Fibroblast of peridontal ligament (primary cell): ENCODE results near the gene ZFP28.
A peak's percentile ranks its signal among the peaks of the same experiment; 100 is the strongest.

ENCODE experiments used
- DNase-seq: peaks from one replicate; pipeline ENCODE4 v3.0.0-alpha.2; 2010; ENCODE audit errors: extremely low read depth

Gene ZFP28

DNA sequence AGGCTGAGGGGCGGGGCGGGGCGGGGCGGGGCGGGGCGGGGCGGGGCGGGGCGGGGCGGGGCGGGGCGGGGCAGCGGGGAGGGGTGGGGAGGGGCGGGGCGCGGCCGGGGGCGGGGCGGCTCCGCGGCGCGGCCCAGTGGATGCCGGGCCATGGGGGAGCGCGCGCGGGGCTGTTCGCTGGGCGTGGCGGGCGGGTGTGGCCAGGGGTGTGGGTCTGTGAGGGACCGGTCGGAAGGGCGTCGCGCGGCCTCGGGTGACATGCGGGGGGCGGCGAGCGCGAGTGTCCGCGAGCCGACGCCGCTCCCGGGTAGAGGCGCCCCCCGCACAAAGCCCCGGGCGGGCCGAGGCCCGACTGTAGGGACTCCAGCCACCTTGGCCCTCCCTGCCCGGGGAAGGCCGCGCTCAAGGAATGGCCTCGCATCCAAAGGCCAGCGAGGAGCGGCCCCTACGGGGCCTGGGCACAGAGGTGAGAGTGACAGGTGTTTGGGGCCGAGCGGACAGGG lies at the start of gene ZFP28:
TSS of gene ZFP28 (plus strand) at position 188 of the 503 bp plus-strand sequence. CDS start at position 259, 71 bp downstream.
- DNase-seq, result no peak

GRCh38 chr19:56491399-56491798 lies 47.3 kb upstream of the ZFP28 start:
- no peak for DNase-seq

DNA sequence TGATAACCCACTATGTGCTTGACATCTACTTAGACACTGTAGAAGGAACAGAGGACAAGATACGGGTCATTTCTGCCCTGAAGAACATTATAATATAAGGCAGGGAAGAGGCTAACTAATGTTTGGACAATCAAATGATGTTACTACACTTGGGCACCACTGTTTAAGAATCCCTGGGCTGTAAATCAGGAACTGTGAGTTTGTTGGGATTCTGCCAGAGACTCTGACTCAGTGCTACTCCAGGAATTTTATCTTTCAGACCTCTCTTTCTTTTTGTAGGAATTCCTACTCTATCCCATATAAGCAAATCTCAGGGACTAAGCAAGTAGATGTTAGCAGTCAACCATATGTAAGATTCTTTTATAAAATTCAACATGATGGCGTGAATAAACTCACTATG lies 34.2 kb upstream of the ZFP28 start:
- peak; percentile 22 for DNase-seq

DNA sequence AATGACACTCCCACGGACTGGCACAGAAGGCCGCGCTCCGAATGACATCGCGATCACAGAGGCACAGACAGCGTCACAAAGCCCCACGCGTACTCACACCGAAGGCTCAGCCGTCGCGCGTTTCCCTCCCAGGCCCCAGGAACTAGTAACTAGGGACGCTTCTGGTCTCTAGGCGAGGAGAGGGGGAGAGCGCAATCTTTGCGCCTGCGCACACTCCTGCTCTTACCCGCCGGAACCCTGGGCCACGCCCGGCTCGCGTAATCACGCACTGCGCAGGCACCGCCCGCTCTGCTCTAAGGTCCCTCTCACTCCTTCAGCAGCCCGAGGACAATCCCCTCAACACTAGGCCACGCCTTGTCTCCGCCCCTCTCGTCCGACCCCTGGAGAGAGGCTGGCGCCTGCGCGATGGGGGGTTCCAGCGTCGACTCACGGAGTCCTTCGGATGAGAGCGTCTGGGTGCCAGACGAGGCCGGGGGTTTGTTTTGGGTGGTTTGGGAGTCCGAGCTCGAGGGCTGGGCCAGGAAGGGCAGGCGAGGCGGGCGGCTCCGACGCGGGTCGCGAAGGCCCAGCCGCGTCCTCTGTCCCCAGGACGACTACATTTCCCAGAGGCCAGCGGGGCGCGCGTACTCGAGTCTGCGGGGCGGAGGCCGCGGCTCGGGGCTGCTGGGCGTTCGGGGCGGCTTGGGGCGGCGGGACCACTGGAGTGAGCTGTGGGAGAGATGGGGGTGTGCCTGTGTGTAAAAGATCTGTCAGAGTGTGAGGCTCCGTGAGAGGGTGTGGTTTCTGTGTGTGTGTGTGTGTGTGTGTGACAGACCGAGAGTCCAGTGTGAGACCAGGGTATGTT lies 31.1 kb upstream of the ZFP28 start, which contains the start of gene ZNF471:
TSS of gene ZNF471 (plus strand) at position 410 of the 844 bp plus-strand sequence. CDS start 3,717 bp downstream, outside the sequence.
- DNase-seq, result peak; percentile 98

- peak; percentile 2 for DNase-seq
Observed at GRCh38 chr19:56508290-56508778, 30.4 kb upstream of the ZFP28 start.

- no peak for DNase-seq
Observed at GRCh38 chr19:56525214-56525860, 13.4 kb upstream of the ZFP28 start.

DNA sequence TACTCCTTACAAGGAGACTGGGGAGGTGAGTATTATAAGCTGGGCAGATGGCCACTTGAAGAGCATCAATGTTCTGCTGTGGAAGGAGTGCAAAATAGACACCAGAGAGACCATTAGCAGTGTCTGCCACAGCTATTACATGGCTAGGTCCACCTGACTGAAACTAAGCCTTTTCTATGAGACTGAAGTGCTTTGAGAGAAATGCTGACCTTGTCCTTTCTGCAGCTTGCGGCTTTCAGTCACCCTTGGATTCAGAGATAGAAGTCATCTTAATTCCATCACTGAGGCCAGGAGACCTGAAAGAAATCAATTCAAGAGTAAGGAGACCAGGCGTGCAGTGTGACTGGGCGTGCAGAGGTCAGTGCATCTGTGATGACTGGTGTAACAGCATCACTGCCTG lies 1.3 kb upstream of the ZFP28 start:
- DNase-seq, result no peak

- peak; percentile 81 for DNase-seq
Observed at GRCh38 chr19:56538254-56538760, 441 bp upstream of the ZFP28 start.

GRCh38 chr19:56543776-56544175 lies 5.0 kb downstream of the ZFP28 start:
- no peak for DNase-seq

GRCh38 chr19:56547535-56547934 lies 8.8 kb downstream of the ZFP28 start:
- no peak for DNase-seq

DNA sequence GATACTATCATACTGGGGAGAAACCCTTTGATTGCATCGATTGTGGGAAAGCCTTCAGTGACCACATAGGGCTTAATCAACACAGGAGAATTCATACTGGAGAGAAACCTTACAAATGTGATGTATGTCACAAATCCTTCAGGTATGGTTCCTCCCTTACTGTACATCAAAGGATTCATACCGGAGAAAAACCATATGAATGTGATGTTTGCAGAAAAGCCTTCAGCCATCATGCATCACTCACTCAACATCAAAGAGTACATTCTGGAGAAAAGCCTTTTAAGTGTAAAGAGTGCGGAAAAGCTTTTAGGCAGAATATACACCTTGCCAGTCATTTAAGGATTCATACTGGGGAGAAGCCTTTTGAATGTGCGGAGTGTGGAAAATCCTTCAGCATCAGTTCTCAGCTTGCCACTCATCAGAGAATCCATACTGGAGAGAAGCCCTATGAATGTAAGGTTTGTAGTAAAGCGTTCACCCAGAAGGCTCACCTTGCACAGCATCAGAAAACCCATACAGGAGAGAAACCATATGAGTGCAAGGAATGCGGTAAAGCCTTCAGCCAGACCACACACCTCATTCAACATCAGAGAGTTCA lies 15.6 kb downstream of the ZFP28 start:
- no peak for DNase-seq

GRCh38 chr19:56562766-56563165 lies 24.0 kb downstream of the ZFP28 start:
- no peak for DNase-seq

DNA sequence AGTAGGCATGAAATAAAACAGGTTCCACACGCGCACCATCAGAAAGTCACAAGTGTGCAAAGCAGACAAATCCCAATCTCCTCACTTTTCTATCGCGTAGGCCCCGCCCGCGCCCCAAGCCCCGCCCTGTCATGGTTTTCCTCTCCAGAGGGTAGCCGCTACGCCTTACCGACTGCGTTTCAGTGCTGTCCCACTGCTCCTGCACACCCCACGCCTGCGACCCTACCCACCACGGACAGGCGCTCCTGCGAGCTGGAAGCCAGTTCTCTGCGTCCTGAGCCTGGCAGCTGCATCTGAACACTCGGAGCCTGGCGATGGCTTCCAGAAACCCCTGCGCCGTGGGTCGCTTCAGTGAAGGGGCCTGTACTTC lies 28.1 kb downstream of the ZFP28 start:
- DNase-seq, result no peak

- DNase-seq, result peak; percentile 85
Observed at GRCh38 chr19:56567274-56568120, 28.7 kb downstream of the ZFP28 start, which contains the start of gene ZNF470. Gene ZNF470 (plus strand): TSS chr19:56567468. CDS start chr19:56570312, 2,844 bp downstream.

GRCh38 chr19:56572589-56572988 lies 33.8 kb downstream of the ZFP28 start:
- DNase-seq, result no peak

GRCh38 chr19:56573914-56574313 lies 35.2 kb downstream of the ZFP28 start:
- DNase-seq, result no peak

DNA sequence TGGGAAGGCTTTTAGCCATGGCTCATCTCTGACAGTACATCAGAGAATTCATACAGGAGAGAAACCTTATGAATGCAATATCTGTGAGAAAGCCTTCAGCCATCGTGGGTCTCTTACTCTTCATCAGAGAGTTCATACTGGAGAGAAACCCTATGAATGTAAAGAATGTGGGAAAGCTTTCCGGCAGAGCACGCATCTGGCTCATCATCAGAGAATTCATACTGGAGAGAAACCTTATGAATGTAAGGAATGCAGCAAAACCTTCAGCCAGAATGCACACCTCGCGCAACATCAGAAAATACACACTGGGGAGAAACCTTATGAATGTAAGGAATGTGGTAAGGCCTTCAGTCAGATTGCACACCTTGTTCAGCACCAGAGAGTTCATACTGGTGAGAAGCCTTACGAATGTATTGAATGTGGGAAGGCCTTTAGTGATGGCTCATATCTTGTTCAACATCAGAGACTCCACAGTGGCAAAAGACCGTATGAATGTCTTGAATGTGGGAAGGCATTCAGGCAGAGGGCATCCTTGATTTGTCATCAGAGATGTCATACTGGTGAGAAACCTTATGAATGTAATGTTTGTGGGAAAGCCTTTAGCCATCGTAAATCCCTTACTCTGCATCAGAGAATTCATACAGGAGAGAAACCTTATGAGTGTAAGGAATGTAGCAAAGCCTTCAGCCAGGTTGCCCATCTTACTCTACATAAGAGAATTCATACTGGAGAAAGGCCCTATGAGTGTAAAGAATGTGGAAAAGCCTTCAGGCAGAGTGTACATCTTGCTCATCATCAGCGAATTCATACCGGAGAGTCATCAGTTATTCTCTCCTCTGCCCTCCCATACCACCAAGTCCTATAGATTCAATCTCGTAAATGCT lies 39.2 kb downstream of the ZFP28 start:
- no peak for DNase-seq

GRCh38 chr19:56594446-56594782 lies 55.7 kb downstream of the ZFP28 start:
- no peak for DNase-seq

DNA sequence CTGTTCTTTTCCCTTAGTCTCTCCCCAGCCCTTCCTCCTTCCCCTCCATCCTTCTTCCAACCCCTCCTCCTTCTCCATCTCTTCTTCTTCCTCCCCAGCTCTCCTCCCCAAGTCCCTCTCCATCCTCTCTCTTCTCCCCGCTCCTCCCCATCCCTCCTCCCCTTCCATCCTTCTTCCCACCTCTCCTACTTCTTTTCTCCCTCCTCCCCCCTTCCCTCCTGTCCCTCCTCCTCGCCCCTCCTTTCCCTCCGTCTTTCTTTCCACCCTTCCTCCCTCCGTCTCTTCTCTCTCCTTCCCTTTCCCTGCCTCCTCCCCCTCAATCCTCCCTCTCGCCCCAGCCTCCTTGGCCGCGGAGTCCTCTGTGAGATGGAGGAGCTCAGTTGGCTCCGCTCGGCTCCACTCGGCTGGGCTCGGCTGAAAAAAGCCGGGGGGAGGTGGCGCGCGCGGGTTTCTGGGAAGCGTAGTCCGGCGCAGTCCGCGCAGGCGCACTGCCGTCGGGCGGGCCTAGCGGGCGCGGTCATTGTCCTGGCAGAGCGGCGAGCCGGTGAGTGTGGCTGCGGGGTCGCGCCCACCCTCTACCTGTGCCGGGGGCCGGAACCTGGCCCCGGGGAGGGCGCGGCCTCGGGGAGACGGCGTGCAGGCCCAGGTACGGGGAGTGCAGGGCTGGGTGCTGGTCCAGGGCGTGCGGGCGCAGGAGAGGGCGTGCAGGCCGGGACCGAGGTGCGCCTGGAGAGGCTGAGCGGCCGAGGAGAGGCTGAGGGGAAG lies 56.2 kb downstream of the ZFP28 start, which contains the start of gene ZNF71:
TSS of gene ZNF71 (plus strand) at position 520 of the 765 bp plus-strand sequence. CDS start 6,257 bp downstream, outside the sequence.
- peak; percentile 81 for DNase-seq
